Erythroblast (primary cell): ENCODE measurements around the gene PPP1R2.

Experiments used
- GATA1 ChIP-seq: IDR thresholded peaks from 2 replicates; pipeline ENCODE4 v1.6.1; 2011; ENCODE audit warnings: low read depth, mild to moderate bottlenecking, control low read depth, low read length, moderate library complexity
- POLR2A ChIP-seq: IDR thresholded peaks from 2 replicates; pipeline ENCODE4 v1.6.1; 2011; ENCODE audit warnings: mild to moderate bottlenecking, low read length

GRCh38 chr3:195550723-195551122 is 7.6 kb upstream of the PPP1R2 start:
- TF ChIP-seq POLR2A (no peak), GATA1 (no peak)
